Epithelial cell of esophagus (primary cell): ENCODE measurements around the gene LHX1.

ENCODE experiments used
- DNase-seq: peaks from one replicate; pipeline ENCODE4 v3.0.0; 2010; ENCODE audit warnings: low read depth
- H3K4me3 ChIP-seq: 2 replicates; pipeline ENCODE4 v1.5.1; 2011; ENCODE audit warnings: mild to moderate bottlenecking, low read length, control low read depth
- CTCF ChIP-seq: IDR thresholded peaks from 2 replicates; pipeline ENCODE4 v1.5.1; 2011; ENCODE audit warnings: low read depth, mild to moderate bottlenecking, low read length, control low read depth, inconsistent platforms; ENCODE audit not compliant: insufficient read depth; ENCODE audit errors: missing control alignments

Gene LHX1

DNA sequence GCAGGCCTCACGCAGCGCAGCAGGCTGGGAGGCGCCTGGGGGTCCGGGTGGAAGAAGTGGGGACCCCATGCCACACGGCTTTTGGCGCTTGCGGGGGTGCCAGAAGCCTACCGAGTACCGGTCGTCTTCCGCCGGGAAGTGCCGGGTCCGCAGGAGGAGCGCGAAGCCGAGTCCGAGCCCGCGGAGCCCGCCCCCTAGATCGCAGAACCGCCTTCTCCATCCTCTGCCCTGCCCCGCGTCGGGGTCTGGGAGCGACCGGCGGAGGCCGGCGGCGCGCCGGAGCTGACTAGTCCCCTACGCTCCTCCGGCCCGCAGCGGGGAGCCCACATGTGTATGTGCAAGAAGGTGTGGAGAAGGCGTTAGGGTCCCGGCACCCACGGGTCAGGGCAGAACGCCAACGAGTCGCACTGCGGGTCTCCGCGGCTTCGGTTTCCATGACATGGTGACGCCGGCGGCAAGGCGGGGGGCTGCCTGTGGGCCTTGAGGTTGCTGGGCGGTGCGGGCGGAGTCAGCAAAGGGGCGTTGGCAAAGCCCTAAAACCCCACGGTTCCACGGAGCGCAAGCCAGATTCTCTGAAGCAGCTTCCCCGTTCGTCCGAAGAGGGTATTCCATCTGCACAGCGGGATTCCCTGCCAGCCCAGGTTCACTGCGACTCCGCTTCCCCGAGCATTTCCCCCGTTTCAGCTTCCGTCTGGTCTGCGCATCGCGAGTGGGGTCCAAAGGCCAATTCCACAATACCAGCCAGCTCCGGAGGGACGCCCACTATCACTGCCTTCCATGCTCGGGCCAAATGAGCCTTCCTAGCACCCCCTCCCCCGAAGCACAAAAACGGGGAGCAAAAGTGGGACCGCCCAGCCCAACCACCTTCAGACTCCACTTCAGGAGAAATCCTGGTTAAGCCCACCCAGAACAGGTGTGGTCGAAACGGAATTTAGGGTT, 2.3 kb upstream of the LHX1 start:
- no peak for DNase-seq
- H3K4me3 ChIP-seq = no peak overlapping the region
- TF ChIP-seq CTCF = no peak

- no peak for DNase-seq
- H3K4me3 ChIP-seq = no peak overlapping the region
Measured at GRCh38 chr17:36935671-36936454, 1.4 kb upstream of the LHX1 start.

GRCh38 chr17:36936455-36937000, 747 bp upstream of the LHX1 start:
- H3K4me3 ChIP-seq = no peak overlapping the region
- DNase-seq = no peak
- no peak for TF ChIP-seq CTCF

More at GRCh38 chr17:36935671-36936454, 1.4 kb upstream of the LHX1 start:
- no peak for TF ChIP-seq CTCF

GRCh38 chr17:36937959-36938565, 787 bp downstream of the LHX1 start:
- peak; percentile 42 for DNase-seq
- H3K4me3 ChIP-seq = no peak overlapping the region

DNA sequence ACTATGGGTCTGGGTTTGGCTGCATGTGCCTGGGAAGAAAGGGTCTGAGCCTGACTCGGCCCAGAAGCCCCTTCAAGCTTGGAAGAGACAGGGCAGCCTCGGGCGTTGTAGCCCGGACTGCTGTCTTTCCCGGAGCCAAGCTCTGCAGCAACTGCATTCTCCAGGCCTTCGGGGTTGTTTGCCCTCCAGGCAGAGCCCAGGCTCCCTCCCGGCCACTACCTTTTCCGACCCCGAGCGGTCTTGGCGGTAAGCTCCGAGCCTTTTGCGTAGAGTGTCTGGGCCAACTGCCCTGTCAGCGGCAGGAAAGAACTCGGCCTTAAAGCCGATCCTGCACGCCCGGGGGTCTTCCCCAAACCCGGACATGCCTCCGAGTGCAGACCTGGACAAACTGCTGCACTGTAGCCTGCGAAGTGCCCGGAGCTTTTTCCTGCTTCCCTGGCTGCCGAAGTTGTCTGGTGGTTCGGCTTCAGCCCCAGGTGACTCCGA, 1.3 kb downstream of the LHX1 start:
- no peak overlapping the region for H3K4me3 ChIP-seq
- DNase-seq = no peak
- TF ChIP-seq CTCF = no peak

More at GRCh38 chr17:36937959-36938565, 787 bp downstream of the LHX1 start:
- no peak for TF ChIP-seq CTCF

GRCh38 chr17:36939052-36939801, 2.0 kb downstream of the LHX1 start:
- DNase-seq = no peak
- no peak for TF ChIP-seq CTCF
- no peak overlapping the region for H3K4me3 ChIP-seq
